Neural cell (in vitro differentiated cells): Measurements from ENCODE around the gene SPECC1. TPM values are rescaled to one million over a fixed set of nuclear protein-coding genes. Genes with fewer than 3 reads are reported as not detected.

Experiments
- H2AFZ ChIP-seq: fragments of 200-600, 300-800 bp; sonication (generic), shearing (Covaris generic); 2 replicates; pipeline ENCODE4 v1.6.0; 2014; ENCODE audit warnings: low read depth, mild to moderate bottlenecking, antibody characterized with exemption, low read length, moderate library complexity
- H3F3A ChIP-seq: fragments of 200-600 bp; shearing (Covaris generic); 2 replicates; pipeline ENCODE4 v1.6.1; 2016; ENCODE audit warnings: mild to moderate bottlenecking, moderate library complexity, mixed read lengths, antibody characterized with exemption, low read length; ENCODE audit not compliant: insufficient read depth, poor library complexity, severe bottlenecking
- H3K27ac ChIP-seq: fragments of 200-600, 300-800 bp; sonication (generic), shearing (Covaris generic); 2 replicates; pipeline ENCODE4 v1.5.1; 2014; ENCODE audit warnings: mild to moderate bottlenecking, low read length, moderate library complexity
- H3K27me3 ChIP-seq: fragments of 300-800, 200-600 bp; sonication (generic), shearing (Covaris generic); 2 replicates; pipeline ENCODE4 v1.6.0; 2014; ENCODE audit warnings: mild to moderate bottlenecking, low read depth, low read length, moderate library complexity; ENCODE audit not compliant: insufficient read depth
- H3K36me3 ChIP-seq: fragments of 300-800, 200-600 bp; sonication (generic), shearing (Covaris generic); 2 replicates; pipeline ENCODE4 v1.5.1; 2014; ENCODE audit warnings: mild to moderate bottlenecking, antibody characterized with exemption, low read length, moderate library complexity; ENCODE audit not compliant: insufficient read depth
- H3K4me2 ChIP-seq: fragments of 300-800, 200-600 bp; sonication (generic), shearing (Covaris generic); 2 replicates; pipeline ENCODE4 v1.6.0; 2014; ENCODE audit warnings: mild to moderate bottlenecking, low read length
- H3K4me3 ChIP-seq: fragments of 300-800, 200-600 bp; sonication (generic), shearing (Covaris generic); 2 replicates; pipeline ENCODE4 v1.5.1; 2014; ENCODE audit warnings: mild to moderate bottlenecking, low read length, moderate library complexity
- H3K79me2 ChIP-seq: fragments of 200-600 bp; shearing (Covaris generic); replicated peaks from 2 replicates; pipeline ENCODE4 v1.6.0; 2014; ENCODE audit warnings: mild to moderate bottlenecking, low read length, moderate library complexity; ENCODE audit not compliant: insufficient read depth
- H3K9ac ChIP-seq: fragments of 300-800, 200-600 bp; sonication (generic), shearing (Covaris generic); 2 replicates; pipeline ENCODE4 v1.6.1; 2016; ENCODE audit warnings: mild to moderate bottlenecking, low read length, mixed read lengths
- H3K9me2 ChIP-seq: fragments of 200-600 bp; shearing (Covaris generic); 2 replicates; pipeline ENCODE4 v1.6.1; 2016; ENCODE audit warnings: mild to moderate bottlenecking, low read length, mixed read lengths; ENCODE audit not compliant: insufficient read depth
- H3K9me3 ChIP-seq: fragments of 200-600, 300-800 bp; sonication (generic), shearing (Covaris generic); 2 replicates; pipeline ENCODE4 v1.6.1; 2016; ENCODE audit warnings: mild to moderate bottlenecking, mixed run types, low read length, moderate library complexity, mixed read lengths
- H4K20me1 ChIP-seq: fragments of 200-600 bp; shearing (Covaris generic); 2 replicates; pipeline ENCODE4 v1.6.1; 2016; ENCODE audit warnings: mild to moderate bottlenecking, mixed run types; ENCODE audit not compliant: insufficient read depth
- EP300 ChIP-seq: fragments of 450-650 bp; conservative IDR thresholded peaks from 2 replicates; pipeline ENCODE4 v1.6.1; 2014; ENCODE audit warnings: antibody characterized with exemption, mild to moderate bottlenecking, moderate library complexity; ENCODE audit not compliant: poor library complexity, severe bottlenecking
- EZH2 ChIP-seq: fragments of 200-600, 300-800 bp; shearing (Covaris generic), sonication (generic); IDR thresholded peaks from 2 replicates; pipeline ENCODE4 v1.6.1; 2014; ENCODE audit warnings: antibody characterized with exemption, low read length, borderline replicate concordance, mild to moderate bottlenecking; ENCODE audit not compliant: insufficient read depth, poor library complexity, severe bottlenecking
- MXI1 ChIP-seq: fragments of 450-650 bp; conservative IDR thresholded peaks from 2 replicates; pipeline ENCODE4 v1.6.1; 2014; ENCODE audit warnings: antibody characterized with exemption, mild to moderate bottlenecking; ENCODE audit not compliant: poor library complexity, severe bottlenecking
- POLR2AphosphoS5 ChIP-seq: IDR thresholded peaks from 2 replicates; pipeline ENCODE4 v1.6.1; 2012
- RAD21 ChIP-seq: fragments of 450-650 bp; conservative IDR thresholded peaks from 2 replicates; pipeline ENCODE4 v1.6.1; 2014; ENCODE audit warnings: antibody characterized with exemption, mild to moderate bottlenecking, moderate library complexity
- SMC3 ChIP-seq: fragments of 450-650 bp; conservative IDR thresholded peaks from 2 replicates; pipeline ENCODE4 v1.6.1; 2014; ENCODE audit warnings: antibody characterized with exemption, mild to moderate bottlenecking, moderate library complexity; ENCODE audit not compliant: poor library complexity
- TAF1 ChIP-seq: IDR thresholded peaks from 2 replicates; pipeline ENCODE4 v1.6.1; 2012; ENCODE audit warnings: low read depth
- polyA plus RNA-seq: library from polyadenylated mRNA; depleted of rRNA; stranded (reverse); fragments of >200 nt; gene quantifications from 2 replicates; pipeline ENCODE4 v1.2.3, GENCODE V29; 2014
- TF ChIP-seq, protein P1 (sequence below): fragments of 450-650 bp; IDR thresholded peaks from 2 replicates; pipeline ENCODE4 v1.5.1; 2014; ENCODE audit warnings: antibody characterized with exemption, mild to moderate bottlenecking, moderate library complexity; ENCODE audit not compliant: poor library complexity, severe bottlenecking
- TF ChIP-seq, protein P2 (sequence below): IDR thresholded peaks from 2 replicates; pipeline ENCODE4 v1.6.1; 2012; ENCODE audit warnings: borderline replicate concordance

SPECC1 gene
- polyA plus RNA-seq, 1 donor from 2014 or later = 8.6 TPM

DNA sequence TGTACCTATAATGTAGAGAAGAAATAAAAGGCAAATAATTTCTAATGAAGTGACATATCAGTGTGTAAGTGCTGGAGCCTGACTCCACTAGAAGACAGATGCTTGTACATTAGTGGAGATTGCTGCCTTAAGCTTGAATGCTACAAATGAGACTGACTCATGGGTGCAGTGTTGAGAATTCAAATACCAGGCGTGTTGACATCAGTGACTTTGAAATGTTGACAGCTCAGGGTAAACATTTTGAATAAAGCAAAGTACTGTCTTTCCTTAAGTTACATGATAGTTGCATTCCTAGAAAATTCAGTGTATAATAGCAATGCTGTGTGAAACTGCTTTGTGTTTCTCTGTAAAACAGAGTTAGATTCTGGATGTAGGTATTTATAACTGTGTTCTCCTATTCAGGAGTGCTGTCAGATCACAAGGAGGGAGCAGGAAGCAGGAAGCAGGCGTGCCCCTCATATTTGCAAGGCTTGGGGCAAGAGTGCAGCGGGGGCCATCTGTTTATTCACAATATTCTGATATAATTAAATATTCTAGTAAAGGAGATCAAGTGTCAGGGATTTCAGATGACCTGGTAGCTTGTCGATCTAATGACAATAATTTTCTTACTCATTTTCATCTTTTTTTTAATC is 119.0 kb downstream of the SPECC1 start:
- Histone ChIP-seq H3K9ac (no peak overlapping the region), H3K4me2 (no peak overlapping the region), H3K9me3 (no peaks in the 10 kb centered on the region), H3K4me3 (no peak overlapping the region), H3K27ac (no peak overlapping the region), H3K79me2 (no peaks in the 10 kb centered on the region), H4K20me1 (no peaks in the 10 kb centered on the region), H3K9me2 (no peaks in the 10 kb centered on the region), H3K36me3 (no peaks in the 10 kb centered on the region), H3F3A (no peaks in the 10 kb centered on the region), H3K27me3 (no peaks in the 10 kb centered on the region), H2AFZ (no peak overlapping the region)
- no peak for TF ChIP-seq TAF1
- peak; percentile 96 for TF ChIP-seq POLR2AphosphoS5
- TF ChIP-seq EP300 = peak; percentile 92
- TF ChIP-seq, protein P1, sequence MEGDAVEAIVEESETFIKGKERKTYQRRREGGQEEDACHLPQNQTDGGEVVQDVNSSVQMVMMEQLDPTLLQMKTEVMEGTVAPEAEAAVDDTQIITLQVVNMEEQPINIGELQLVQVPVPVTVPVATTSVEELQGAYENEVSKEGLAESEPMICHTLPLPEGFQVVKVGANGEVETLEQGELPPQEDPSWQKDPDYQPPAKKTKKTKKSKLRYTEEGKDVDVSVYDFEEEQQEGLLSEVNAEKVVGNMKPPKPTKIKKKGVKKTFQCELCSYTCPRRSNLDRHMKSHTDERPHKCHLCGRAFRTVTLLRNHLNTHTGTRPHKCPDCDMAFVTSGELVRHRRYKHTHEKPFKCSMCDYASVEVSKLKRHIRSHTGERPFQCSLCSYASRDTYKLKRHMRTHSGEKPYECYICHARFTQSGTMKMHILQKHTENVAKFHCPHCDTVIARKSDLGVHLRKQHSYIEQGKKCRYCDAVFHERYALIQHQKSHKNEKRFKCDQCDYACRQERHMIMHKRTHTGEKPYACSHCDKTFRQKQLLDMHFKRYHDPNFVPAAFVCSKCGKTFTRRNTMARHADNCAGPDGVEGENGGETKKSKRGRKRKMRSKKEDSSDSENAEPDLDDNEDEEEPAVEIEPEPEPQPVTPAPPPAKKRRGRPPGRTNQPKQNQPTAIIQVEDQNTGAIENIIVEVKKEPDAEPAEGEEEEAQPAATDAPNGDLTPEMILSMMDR = no peak
- TF ChIP-seq, protein P2, sequence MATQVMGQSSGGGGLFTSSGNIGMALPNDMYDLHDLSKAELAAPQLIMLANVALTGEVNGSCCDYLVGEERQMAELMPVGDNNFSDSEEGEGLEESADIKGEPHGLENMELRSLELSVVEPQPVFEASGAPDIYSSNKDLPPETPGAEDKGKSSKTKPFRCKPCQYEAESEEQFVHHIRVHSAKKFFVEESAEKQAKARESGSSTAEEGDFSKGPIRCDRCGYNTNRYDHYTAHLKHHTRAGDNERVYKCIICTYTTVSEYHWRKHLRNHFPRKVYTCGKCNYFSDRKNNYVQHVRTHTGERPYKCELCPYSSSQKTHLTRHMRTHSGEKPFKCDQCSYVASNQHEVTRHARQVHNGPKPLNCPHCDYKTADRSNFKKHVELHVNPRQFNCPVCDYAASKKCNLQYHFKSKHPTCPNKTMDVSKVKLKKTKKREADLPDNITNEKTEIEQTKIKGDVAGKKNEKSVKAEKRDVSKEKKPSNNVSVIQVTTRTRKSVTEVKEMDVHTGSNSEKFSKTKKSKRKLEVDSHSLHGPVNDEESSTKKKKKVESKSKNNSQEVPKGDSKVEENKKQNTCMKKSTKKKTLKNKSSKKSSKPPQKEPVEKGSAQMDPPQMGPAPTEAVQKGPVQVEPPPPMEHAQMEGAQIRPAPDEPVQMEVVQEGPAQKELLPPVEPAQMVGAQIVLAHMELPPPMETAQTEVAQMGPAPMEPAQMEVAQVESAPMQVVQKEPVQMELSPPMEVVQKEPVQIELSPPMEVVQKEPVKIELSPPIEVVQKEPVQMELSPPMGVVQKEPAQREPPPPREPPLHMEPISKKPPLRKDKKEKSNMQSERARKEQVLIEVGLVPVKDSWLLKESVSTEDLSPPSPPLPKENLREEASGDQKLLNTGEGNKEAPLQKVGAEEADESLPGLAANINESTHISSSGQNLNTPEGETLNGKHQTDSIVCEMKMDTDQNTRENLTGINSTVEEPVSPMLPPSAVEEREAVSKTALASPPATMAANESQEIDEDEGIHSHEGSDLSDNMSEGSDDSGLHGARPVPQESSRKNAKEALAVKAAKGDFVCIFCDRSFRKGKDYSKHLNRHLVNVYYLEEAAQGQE = no peak
- no peak for TF ChIP-seq MXI1
- no peak for TF ChIP-seq EZH2
- peak; percentile 12 for TF ChIP-seq RAD21
- TF ChIP-seq SMC3 = peak; percentile 41

DNA sequence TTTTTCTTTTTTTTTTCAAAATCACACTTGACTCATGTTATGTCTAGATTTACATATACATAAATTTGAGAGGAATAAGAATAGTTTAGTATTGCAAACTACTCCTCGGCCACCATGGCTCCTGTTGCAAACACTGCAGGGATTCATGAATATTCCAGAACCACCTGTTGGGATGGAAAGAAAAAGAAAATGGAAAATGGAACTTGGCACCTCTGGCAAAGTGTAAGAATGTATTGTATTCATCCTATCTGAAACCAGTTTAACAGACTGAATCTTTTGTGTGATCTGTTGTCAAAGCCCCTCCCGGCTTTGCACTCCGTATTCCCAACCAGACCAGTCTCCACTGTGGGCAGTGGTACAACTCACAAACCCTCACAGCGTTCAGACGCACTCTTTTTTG is 124.4 kb downstream of the SPECC1 start:
- H3K9me3 ChIP-seq = no peaks in the 10 kb centered on the region
- no peak for TF ChIP-seq TAF1
- TF ChIP-seq EZH2 = no peak
- TF ChIP-seq POLR2AphosphoS5 = no peak
- no peak for TF ChIP-seq EP300
- TF ChIP-seq MXI1 = no peak
- TF ChIP-seq, protein P2 = no peak
- no peak for TF ChIP-seq RAD21
- no peak for TF ChIP-seq SMC3
- TF ChIP-seq, protein P1 = no peak
- no peaks in the 10 kb centered on the region for H4K20me1 ChIP-seq
- no peaks in the 10 kb centered on the region for H3K27me3 ChIP-seq
- no peaks in the 10 kb centered on the region for H3K9me2 ChIP-seq
- no peaks in the 10 kb centered on the region for H3K79me2 ChIP-seq
- H3K9ac ChIP-seq = no peak overlapping the region
- H3K4me3 ChIP-seq = no peak overlapping the region
- H3K27ac ChIP-seq = no peak overlapping the region
- no peak overlapping the region for H2AFZ ChIP-seq
- H3K36me3 ChIP-seq = no peaks in the 10 kb centered on the region
- no peak overlapping the region for H3K4me2 ChIP-seq
- H3F3A ChIP-seq = no peaks in the 10 kb centered on the region
